B cell (primary cell): ENCODE data around the gene ARHGAP26. TPM values are rescaled to one million over a fixed set of nuclear protein-coding genes. Genes with fewer than 3 reads are reported as not detected.

Source experiments
- ATAC-seq: fragments of 200-7000 bp; cut with Tn5 transposase; one replicate; pipeline ENCODE4 v1.10.0; 2021; ENCODE audit warnings: low read depth, mild to moderate bottlenecking, moderate number of reproducible peaks, moderate library complexity
- CTCF ChIA-PET: fragments of 350-600 bp; sonication (Branson Sonifier 250); formaldehyde crosslinking; loops from one replicate; lab custom pipeline; 2021; ENCODE audit warnings: antibody characterized with exemption, inconsistent platforms; lab: Charles Lee
- POLR2A ChIA-PET: fragments of 350-600 bp; sonication (Branson Sonifier 250); formaldehyde crosslinking; loops from one replicate; lab custom pipeline; 2021; ENCODE audit warnings: antibody characterized with exemption; lab: Charles Lee
- DNase-seq: peaks from one replicate; pipeline ENCODE4 v3.0.0; 2013
- H2AFZ ChIP-seq: 2 replicates; pipeline ENCODE4 v1.6.1; 2012; ENCODE audit warnings: mild to moderate bottlenecking, low read depth, low read length; ENCODE audit not compliant: insufficient read depth, poor library complexity, severe bottlenecking
- H3K27ac ChIP-seq, 2 donors: 1 replicate in 1 of 2; 2 replicates in 1 of 2; pipeline ENCODE4 v1.5.1; 2012 to 2013; ENCODE audit warnings: low read length in 2 of 2, mild to moderate bottlenecking in 2 of 2, moderate library complexity in 1 of 2
- H3K27me3 ChIP-seq, 4 experiments: fragments of 200-600 bp in 1 of 4; sonication (generic) in 1 of 4; replicated peaks in 1 of 4; 1 replicate in 2 of 4; 2 replicates in 2 of 4; pipeline versions ENCODE4 v1.6.1 to v1.7.0; 2013 to 2016; ENCODE audit warnings: low read length in 3 of 4, mild to moderate bottlenecking in 2 of 4, mixed read lengths in 1 of 4, moderate library complexity in 1 of 4; ENCODE audit not compliant: insufficient read depth in 4 of 4, control insufficient read depth in 3 of 4; ENCODE audit errors: control extremely low read depth in 1 of 4
- H3K36me3 ChIP-seq, 2 experiments: replicated peaks in 1 of 2; 1 replicate in 1 of 2; 2 replicates in 1 of 2; pipeline versions ENCODE4 v1.6.1 to v1.7.1; 2013; ENCODE audit warnings: low read length in 1 of 2; ENCODE audit not compliant: insufficient read depth in 2 of 2, control insufficient read depth in 1 of 2; ENCODE audit errors: control extremely low read depth in 1 of 2, extremely low read depth in 1 of 2
- H3K4me1 ChIP-seq, 2 donors: fragments of 200-600 bp in 1 of 2; sonication (generic) in 1 of 2; 1 replicate in 1 of 2; 2 replicates in 1 of 2; pipeline versions ENCODE4 v1.5.1 to v1.6.1; 2013 to 2017; ENCODE audit warnings: low read length in 2 of 2; ENCODE audit not compliant: control insufficient read depth in 2 of 2, insufficient read depth in 2 of 2
- H3K4me2 ChIP-seq: replicated peaks from 2 replicates; pipeline ENCODE3; 2012; ENCODE audit warnings: mild to moderate bottlenecking, low read depth, low read length; ENCODE audit not compliant: poor library complexity, severe bottlenecking
- H3K4me3 ChIP-seq, 5 experiments: fragments of 200-600 bp in 1 of 5; sonication (generic) in 1 of 5; 1 replicate in 3 of 5; 2 replicates in 2 of 5; pipeline versions ENCODE4 v1.5.1 to v1.7.0; 2011 to 2016; ENCODE audit warnings: low read length in 4 of 5, mild to moderate bottlenecking in 4 of 5, low read depth in 2 of 5, control low read depth in 1 of 5, moderate library complexity in 1 of 5; ENCODE audit not compliant: insufficient read depth in 1 of 5; ENCODE audit errors: control extremely low read depth in 1 of 5, extremely low read depth in 1 of 5
- H3K79me2 ChIP-seq: fragments of 200-600 bp; sonication (generic); one replicate; pipeline ENCODE4 v1.6.0; 2016; ENCODE audit warnings: low read length; ENCODE audit not compliant: control insufficient read depth, insufficient read depth
- H3K9ac ChIP-seq: fragments of 200-600 bp; sonication (generic); 2 replicates; pipeline ENCODE4 v1.6.1; 2017; ENCODE audit warnings: mild to moderate bottlenecking, low read length, moderate library complexity
- H3K9me3 ChIP-seq, 3 donors: one replicate each; pipeline versions ENCODE4 v1.6.1 to v1.7.1; 2013; ENCODE audit warnings: low read length in 2 of 3; ENCODE audit not compliant: control insufficient read depth in 2 of 3, insufficient read depth in 1 of 3; ENCODE audit errors: control extremely low read depth in 1 of 3
- H4K20me1 ChIP-seq: 2 replicates; pipeline ENCODE4 v1.6.0; 2012; ENCODE audit warnings: mild to moderate bottlenecking, low read length; ENCODE audit not compliant: insufficient read depth, control insufficient read depth, poor library complexity, severe bottlenecking
- H3K27ac Mint-ChIP-seq: one replicate; pipeline ENCODE4 v1.8.0; 2021; ENCODE audit warnings: mixed read lengths
- H3K27me3 Mint-ChIP-seq: one replicate; pipeline ENCODE4 v1.8.0; 2021; ENCODE audit warnings: mixed read lengths
- H3K4me1 Mint-ChIP-seq: one replicate; pipeline ENCODE4 v1.8.0; 2021; ENCODE audit warnings: mixed read lengths
- H3K4me3 Mint-ChIP-seq: one replicate; pipeline ENCODE4 v1.8.0; 2021; ENCODE audit warnings: mixed read lengths
- H3K9me3 Mint-ChIP-seq: one replicate; pipeline ENCODE4 v1.8.0; 2022; ENCODE audit warnings: mixed read lengths; ENCODE audit not compliant: insufficient read depth
- CTCF ChIP-seq: fragments of 200-600 bp; IDR thresholded peaks from one replicate; pipeline ENCODE4 v1.8.0; 2022; ENCODE audit warnings: antibody characterized with exemption, mild to moderate bottlenecking
- EZH2 ChIP-seq: IDR thresholded peaks from 2 replicates; pipeline ENCODE4 v1.6.1; 2012; ENCODE audit warnings: borderline replicate concordance, low read depth, mild to moderate bottlenecking, moderate library complexity, low read length; ENCODE audit not compliant: insufficient read depth, poor library complexity, severe bottlenecking
- WGBS: methylation state at CpG from one replicate; pipeline ENCODE4 v1.1.5; 2013; ENCODE audit warnings: missing lambda C conversion rate; ENCODE audit not compliant: insufficient coverage; 5-methylcytosine and 5-hydroxymethylcytosine counted together
- intact Hi-C: fragments of 100-400 bp; cut with micrococcal nuclease; formaldehyde crosslinking; loops from one replicate; pipeline ENCODE4 v1.10.0; 2022
- polyA plus RNA-seq: library from polyadenylated mRNA; depleted of rRNA; stranded (reverse); fragments of >200 nt; gene quantifications from 2 replicates; pipeline ENCODE4 v1.2.3, GENCODE V29; 2012
- total RNA-seq, 2 donors: library from RNA; stranded (reverse); fragments of 120-200 nt in 1 of 2; gene quantifications; 1 replicate in 1 of 2; 2 replicates in 1 of 2; pipeline versions ENCODE4 v1.2.3 to v1.2.4, GENCODE V29; 2013 to 2022

Gene ARHGAP26
- total and polyA plus RNA-seq, 2 donors (not counting 1 experiment from before 2014, with no cell fraction given) = 1.8 to 22.5 TPM

GRCh38 chr5:142794537-142794936 is 24.4 kb downstream of the ARHGAP26 start:
- Histone ChIP-seq H3K4me1 (peaks cover 63 to 68% of the 10 kb centered on the region in 2 donors), H3K4me3 (no peak overlapping the region), H4K20me1 (no peaks in the 10 kb centered on the region), H3K9ac (no peak overlapping the region), H3K9me3 (no peaks in the 10 kb centered on the region), H3K27me3 (no peaks in the 10 kb centered on the region), H3K79me2 (peaks cover 28% of the 10 kb centered on the region), H3K27ac (peak overlapping the region in 1 of 2 donors; percentile 63), H3K36me3 (no peaks in the 10 kb centered on the region), H3K4me2 (peak overlapping the region; percentile 46), H2AFZ (no peak overlapping the region)
- no peaks in the 10 kb centered on the region for H3K9me3 Mint-ChIP-seq
- POLR2A ChIA-PET = no interaction called here
- WGBS = no CpG with 5 or more reads among the region's 2 CpGs
- DNase-seq (no peak), ATAC-seq (no peak)
- CTCF ChIA-PET = interaction anchor here (0.7 to 1.4 kb wide), 5 partner anchors 23 to 465 kb away, joined by 3 to 4 read pairs (median 3); partner anchors contain the start of gene ARHGAP26
- peak overlapping the region; percentile 17 for H3K27ac Mint-ChIP-seq
- peaks cover 69% of the 10 kb centered on the region for H3K4me1 Mint-ChIP-seq
- no peaks in the 10 kb centered on the region for H3K27me3 Mint-ChIP-seq
- TF ChIP-seq CTCF = no peak
- no peak for TF ChIP-seq EZH2
- intact Hi-C loops = no loop called here
- no peak overlapping the region for H3K4me3 Mint-ChIP-seq

DNA sequence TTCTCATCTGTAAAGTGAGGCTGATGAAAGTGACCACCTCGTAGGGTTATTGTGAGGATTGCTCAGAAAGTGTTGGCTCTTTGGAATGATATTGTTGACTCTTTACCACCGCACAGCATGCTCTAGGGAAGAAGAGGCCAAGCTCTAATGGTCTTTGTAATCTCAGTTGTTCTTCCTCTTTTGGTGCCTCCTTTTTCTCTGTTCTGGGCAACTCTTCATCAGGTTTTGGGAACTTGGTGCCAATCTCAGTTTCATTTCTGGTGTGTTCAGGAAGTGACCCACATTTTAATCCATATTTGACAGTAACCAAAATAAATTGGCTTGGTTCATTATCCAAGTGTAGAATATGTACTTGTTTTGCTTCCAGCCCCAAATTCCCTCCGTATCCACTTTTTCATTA is 25.1 kb downstream of the ARHGAP26 start:
- ChIA-PET POLR2A (no interaction called here), CTCF (interaction anchor here (0.7 to 1.4 kb wide), 5 partner anchors 23 to 464 kb away, joined by 3 to 4 read pairs (median 3); partner anchors contain the start of gene ARHGAP26)
- no peaks in the 10 kb centered on the region for H3K27me3 ChIP-seq
- peaks cover 28% of the 10 kb centered on the region for H3K79me2 ChIP-seq
- H4K20me1 ChIP-seq = no peaks in the 10 kb centered on the region
- peak overlapping the region; percentile 46 for H3K4me2 ChIP-seq
- no peak overlapping the region for H2AFZ ChIP-seq
- WGBS = 31% methylated on average over 2 of the region's 3 CpGs
- H3K4me3 Mint-ChIP-seq = peak overlapping the region; percentile 68
- no peaks in the 10 kb centered on the region for H3K9me3 ChIP-seq
- ATAC-seq (peak; percentile 78), DNase-seq (peak; percentile 80)
- no peak overlapping the region for H3K9ac ChIP-seq
- H3K27ac Mint-ChIP-seq = peak overlapping the region; percentile 83
- H3K36me3 ChIP-seq = no peaks in the 10 kb centered on the region
- intact Hi-C loops = loop anchor here (1.0 kb wide), 1 partner anchor 25 kb away; the partner anchor contains the start of gene ARHGAP26
- H3K27me3 Mint-ChIP-seq = no peaks in the 10 kb centered on the region
- peak overlapping the region; percentile 63 to 72 for H3K27ac ChIP-seq
- H3K4me3 ChIP-seq = no peak overlapping the region
- peaks cover 69 to 75% of the 10 kb centered on the region in 2 donors for H3K4me1 ChIP-seq
- H3K4me1 Mint-ChIP-seq = peaks cover 74% of the 10 kb centered on the region
- no peaks in the 10 kb centered on the region for H3K9me3 Mint-ChIP-seq
- TF ChIP-seq EZH2 = no peak
- TF ChIP-seq CTCF = no peak
